ENCODE data around the gene HNRNPLL.

- TF ChIP-seq ELF1 (IDR thresholded peaks at IDR 0.05) (no peak), MEF2A (IDR thresholded peaks at IDR 0.05; ENCODE audit: borderline replicate concordance, low read depth) (no peak), JUND (IDR thresholded peaks at IDR 0.05) (no peak), MXI1 (IDR thresholded peaks at IDR 0.05; ENCODE audit: low read depth, low read length) (no peak), MAX (IDR thresholded peaks at IDR 0.05; ENCODE audit: low read depth) (no peak)
- TF ChIP-seq, protein P1, sequence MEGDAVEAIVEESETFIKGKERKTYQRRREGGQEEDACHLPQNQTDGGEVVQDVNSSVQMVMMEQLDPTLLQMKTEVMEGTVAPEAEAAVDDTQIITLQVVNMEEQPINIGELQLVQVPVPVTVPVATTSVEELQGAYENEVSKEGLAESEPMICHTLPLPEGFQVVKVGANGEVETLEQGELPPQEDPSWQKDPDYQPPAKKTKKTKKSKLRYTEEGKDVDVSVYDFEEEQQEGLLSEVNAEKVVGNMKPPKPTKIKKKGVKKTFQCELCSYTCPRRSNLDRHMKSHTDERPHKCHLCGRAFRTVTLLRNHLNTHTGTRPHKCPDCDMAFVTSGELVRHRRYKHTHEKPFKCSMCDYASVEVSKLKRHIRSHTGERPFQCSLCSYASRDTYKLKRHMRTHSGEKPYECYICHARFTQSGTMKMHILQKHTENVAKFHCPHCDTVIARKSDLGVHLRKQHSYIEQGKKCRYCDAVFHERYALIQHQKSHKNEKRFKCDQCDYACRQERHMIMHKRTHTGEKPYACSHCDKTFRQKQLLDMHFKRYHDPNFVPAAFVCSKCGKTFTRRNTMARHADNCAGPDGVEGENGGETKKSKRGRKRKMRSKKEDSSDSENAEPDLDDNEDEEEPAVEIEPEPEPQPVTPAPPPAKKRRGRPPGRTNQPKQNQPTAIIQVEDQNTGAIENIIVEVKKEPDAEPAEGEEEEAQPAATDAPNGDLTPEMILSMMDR (IDR thresholded peaks at IDR 0.05): no peak
Observed at GRCh38 chr2:38591152-38591551, 11.6 kb downstream of the HNRNPLL start.

Data from SK-N-SH (cell line).